ENCODE data around the gene FBN2.

DNA sequence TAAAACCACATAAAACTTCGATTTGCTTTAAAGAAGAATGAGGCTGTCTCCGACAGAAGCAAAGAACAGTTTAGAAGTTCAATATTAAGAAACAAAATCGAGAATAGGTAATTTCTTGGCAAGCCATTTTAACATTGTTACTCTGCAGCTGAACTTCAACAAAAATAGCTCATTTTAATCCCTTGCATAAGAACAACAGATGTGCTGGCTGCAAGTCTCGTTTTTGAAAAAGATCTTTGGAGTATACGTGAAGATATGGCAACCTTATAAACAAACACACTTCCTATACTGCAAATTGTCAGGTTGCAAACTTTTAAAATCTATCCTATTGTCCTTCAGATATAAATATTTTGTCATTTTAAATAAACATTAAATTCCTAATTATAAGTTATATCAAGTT lies 71.5 kb downstream of the FBN2 start:
- TF ChIP-seq, protein P1, sequence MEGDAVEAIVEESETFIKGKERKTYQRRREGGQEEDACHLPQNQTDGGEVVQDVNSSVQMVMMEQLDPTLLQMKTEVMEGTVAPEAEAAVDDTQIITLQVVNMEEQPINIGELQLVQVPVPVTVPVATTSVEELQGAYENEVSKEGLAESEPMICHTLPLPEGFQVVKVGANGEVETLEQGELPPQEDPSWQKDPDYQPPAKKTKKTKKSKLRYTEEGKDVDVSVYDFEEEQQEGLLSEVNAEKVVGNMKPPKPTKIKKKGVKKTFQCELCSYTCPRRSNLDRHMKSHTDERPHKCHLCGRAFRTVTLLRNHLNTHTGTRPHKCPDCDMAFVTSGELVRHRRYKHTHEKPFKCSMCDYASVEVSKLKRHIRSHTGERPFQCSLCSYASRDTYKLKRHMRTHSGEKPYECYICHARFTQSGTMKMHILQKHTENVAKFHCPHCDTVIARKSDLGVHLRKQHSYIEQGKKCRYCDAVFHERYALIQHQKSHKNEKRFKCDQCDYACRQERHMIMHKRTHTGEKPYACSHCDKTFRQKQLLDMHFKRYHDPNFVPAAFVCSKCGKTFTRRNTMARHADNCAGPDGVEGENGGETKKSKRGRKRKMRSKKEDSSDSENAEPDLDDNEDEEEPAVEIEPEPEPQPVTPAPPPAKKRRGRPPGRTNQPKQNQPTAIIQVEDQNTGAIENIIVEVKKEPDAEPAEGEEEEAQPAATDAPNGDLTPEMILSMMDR (conservative IDR thresholded peaks at IDR 0.05 in 1 of 2, IDR thresholded peaks at IDR 0.05 in 1 of 2; ENCODE audit: low read depth in 1 of 2, low read length in 2 of 2), result no peak
- TF ChIP-seq EZH2 (IDR thresholded peaks at IDR 0.05; ENCODE audit: low read length, missing control alignments), result no peak

All from fibroblast of lung (primary cell).